ENCODE results near the gene SERPINI1. TPM values are rescaled to one million over a fixed set of nuclear protein-coding genes. Genes with fewer than 3 reads are reported as not detected.

Gene SERPINI1
- total RNA-seq, 1 donor from 2014 or later: 1.9 TPM

GRCh38 chr3:167843886-167844285 is 108.4 kb downstream of the SERPINI1 start:
- Histone ChIP-seq H3K4me3 (ENCODE audit: low read depth, low read length) (no peak overlapping the region), H3K27me3 (ENCODE audit: control insufficient read depth, insufficient read depth, low read length) (no peaks in the 10 kb centered on the region), H3K36me3 (ENCODE audit: control insufficient read depth, insufficient read depth, low read length) (no peaks in the 10 kb centered on the region)
- TF ChIP-seq CTCF (IDR thresholded peaks at IDR 0.05; ENCODE audit: insufficient read depth, low read length, poor library complexity, severe bottlenecking): no peak
- DNase-seq (ENCODE audit: low read depth): no peak

GRCh38 chr3:167844528-167844927 is 109.0 kb downstream of the SERPINI1 start:
- Histone ChIP-seq H3K27me3 (ENCODE audit: control insufficient read depth, insufficient read depth, low read length) (no peaks in the 10 kb centered on the region), H3K36me3 (ENCODE audit: control insufficient read depth, insufficient read depth, low read length) (no peaks in the 10 kb centered on the region), H3K4me3 (ENCODE audit: low read depth, low read length) (no peak overlapping the region)
- no peak for TF ChIP-seq CTCF (IDR thresholded peaks at IDR 0.05; ENCODE audit: insufficient read depth, low read length, poor library complexity, severe bottlenecking)
- no peak for DNase-seq (ENCODE audit: low read depth)

- no peak for TF ChIP-seq CTCF (IDR thresholded peaks at IDR 0.05; ENCODE audit: insufficient read depth, low read length, poor library complexity, severe bottlenecking)
- Histone ChIP-seq H3K4me3 (ENCODE audit: low read depth, low read length) (no peak overlapping the region), H3K36me3 (ENCODE audit: control insufficient read depth, insufficient read depth, low read length) (no peaks in the 10 kb centered on the region), H3K27me3 (ENCODE audit: control insufficient read depth, insufficient read depth, low read length) (no peaks in the 10 kb centered on the region)
- DNase-seq (ENCODE audit: low read depth): no peak
Observed at GRCh38 chr3:167851171-167851570, 115.7 kb downstream of the SERPINI1 start.

GRCh38 chr3:167851749-167852148 is 116.2 kb downstream of the SERPINI1 start:
- no peak for TF ChIP-seq CTCF (IDR thresholded peaks at IDR 0.05; ENCODE audit: insufficient read depth, low read length, poor library complexity, severe bottlenecking)
- H3K4me3 ChIP-seq (ENCODE audit: low read depth, low read length): no peak overlapping the region
- DNase-seq (ENCODE audit: low read depth): no peak
- no peaks in the 10 kb centered on the region for H3K36me3 ChIP-seq (ENCODE audit: control insufficient read depth, insufficient read depth, low read length)
- H3K27me3 ChIP-seq (ENCODE audit: control insufficient read depth, insufficient read depth, low read length): no peaks in the 10 kb centered on the region

GRCh38 chr3:167852216-167852615 is 116.7 kb downstream of the SERPINI1 start:
- DNase-seq (ENCODE audit: low read depth): no peak
- TF ChIP-seq CTCF (IDR thresholded peaks at IDR 0.05; ENCODE audit: insufficient read depth, low read length, poor library complexity, severe bottlenecking): no peak

GRCh38 chr3:167854063-167854462 is 118.5 kb downstream of the SERPINI1 start:
- no peak for TF ChIP-seq CTCF (IDR thresholded peaks at IDR 0.05; ENCODE audit: insufficient read depth, low read length, poor library complexity, severe bottlenecking)
- DNase-seq (ENCODE audit: low read depth): no peak
- H3K4me3 ChIP-seq (ENCODE audit: low read depth, low read length): no peak overlapping the region
- no peaks in the 10 kb centered on the region for H3K36me3 ChIP-seq (ENCODE audit: control insufficient read depth, insufficient read depth, low read length)
- no peaks in the 10 kb centered on the region for H3K27me3 ChIP-seq (ENCODE audit: control insufficient read depth, insufficient read depth, low read length)

More at GRCh38 chr3:167852216-167852615, 116.7 kb downstream of the SERPINI1 start:
- Histone ChIP-seq H3K27me3 (ENCODE audit: control insufficient read depth, insufficient read depth, low read length) (no peaks in the 10 kb centered on the region), H3K36me3 (ENCODE audit: control insufficient read depth, insufficient read depth, low read length) (no peaks in the 10 kb centered on the region), H3K4me3 (ENCODE audit: low read depth, low read length) (no peak overlapping the region)

All from kidney epithelial cell (primary cell).